Right atrium auricular region (tissue), 2 donors: Measurements from ENCODE around the gene C19orf44. TPM values are rescaled to one million over a fixed set of nuclear protein-coding genes. Genes with fewer than 3 reads are reported as not detected.
"Not testable (repeated sequence)": the region's sequence is repeated elsewhere in the genome, so short reads cannot be mapped to it uniquely, and the experiment has no call there.

Source experiments
- DNase-seq: peaks from one replicate; pipeline ENCODE4 v3.0.0-alpha.2; 2019; ENCODE audit warnings: low spot score
- H3K27ac ChIP-seq, 2 donors: fragments of 200-600 bp; sonication (generic); 1 replicate in 1 of 2; 2 replicates in 1 of 2; pipeline ENCODE4 v1.5.1; 2016 to 2019
- H3K27me3 ChIP-seq, 2 donors: fragments of 200-600 bp; sonication (generic); one replicate each; pipeline versions ENCODE4 v1.5.1 to v1.6.0; 2017 to 2019
- H3K36me3 ChIP-seq: fragments of 200-600 bp; sonication (generic); one replicate; pipeline ENCODE4 v1.5.1; 2016
- H3K4me1 ChIP-seq, 2 donors: fragments of 200-600 bp; sonication (generic); one replicate each; pipeline versions ENCODE4 v1.5.1 to v1.6.0; 2017 to 2019
- H3K4me3 ChIP-seq, 2 donors: fragments of 200-600 bp; sonication (generic); 1 replicate in 1 of 2; 2 replicates in 1 of 2; pipeline ENCODE4 v1.5.1; 2017 to 2019; ENCODE audit warnings: mild to moderate bottlenecking in 1 of 2, moderate library complexity in 1 of 2
- H3K9me3 ChIP-seq, 2 donors: fragments of 200-600 bp; sonication (generic); one replicate each; pipeline ENCODE4 v1.5.1; 2019
- CTCF ChIP-seq, 2 donors: fragments of 200-600 bp; sonication (generic); IDR thresholded peaks; one replicate each; pipeline ENCODE4 v1.5.1; 2019; ENCODE audit warnings: antibody characterized with exemption in 2 of 2
- total RNA-seq, 2 donors: library from RNA; depleted of rRNA; stranded (reverse); fragments of >200 nt; gene quantifications; one replicate each; pipeline ENCODE4 v1.1.0, GENCODE V29; 2016

Gene C19orf44
- total RNA-seq, 2 donors from 2014 or later: 2.3 to 6.0 TPM

DNA sequence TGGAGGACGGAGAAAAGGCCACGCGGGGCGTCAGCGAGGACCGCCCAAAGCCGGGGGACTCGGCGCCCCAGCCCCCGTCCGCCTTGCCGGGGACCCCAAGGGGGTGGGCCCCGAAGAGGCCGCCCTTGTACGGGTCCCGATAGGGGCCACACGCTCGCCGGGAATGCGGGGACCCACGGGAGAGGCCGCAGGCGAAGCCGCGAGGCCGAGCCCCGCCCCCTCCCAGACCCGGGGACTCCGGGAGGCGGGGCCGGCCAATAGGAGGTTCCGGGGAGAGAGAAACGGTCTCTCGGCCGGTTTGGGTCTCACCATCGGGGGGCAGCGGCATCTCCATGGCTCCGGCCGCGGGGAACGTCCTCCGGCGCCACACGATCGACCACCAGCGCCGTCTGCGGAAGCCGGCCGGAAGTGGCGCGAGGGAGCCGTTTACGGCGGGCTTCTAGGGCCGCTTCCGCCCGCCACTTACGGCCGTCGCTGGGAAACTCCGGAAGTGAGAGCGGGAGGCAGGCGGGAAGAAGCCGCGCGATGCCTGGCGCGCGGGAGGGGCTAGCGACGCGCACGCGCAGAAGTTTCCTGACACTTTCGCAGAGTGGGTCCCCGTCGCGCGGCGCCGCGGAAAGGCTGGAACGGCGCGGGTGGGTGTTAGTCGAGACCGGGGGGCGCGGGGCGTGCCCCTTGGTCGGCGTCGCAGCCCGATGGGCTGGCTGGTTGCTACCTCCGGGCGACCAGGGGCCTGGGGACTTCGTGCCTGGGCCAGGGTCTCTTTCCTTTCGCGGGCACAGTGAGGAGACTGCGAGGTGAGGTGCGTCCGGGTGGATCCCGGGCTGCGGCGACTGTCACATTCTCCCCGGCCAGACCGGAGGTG, 46.1 kb downstream of the C19orf44 start, which contains the start of gene CHERP:
Gene CHERP (minus strand): TSS at position 393 of the 865 bp plus-strand sequence. CDS start 59 bp downstream, at position 334.
- Histone ChIP-seq H3K4me1 (peaks cover 0 to 49% of the 10 kb centered on the region in 2 donors), H3K36me3 (peaks cover 11% of the 10 kb centered on the region), H3K4me3 (peak within 1 kb of the TSS; percentile 88 to 98), H3K27ac (peak within 1 kb of the TSS; percentile 86 to 93), H3K27me3 (no peaks in the 10 kb centered on the region), H3K9me3 (no peaks in the 10 kb centered on the region)
- no peak for TF ChIP-seq CTCF (IDR thresholded peaks at IDR 0.05)
- DNase-seq: peak; percentile 90

DNA sequence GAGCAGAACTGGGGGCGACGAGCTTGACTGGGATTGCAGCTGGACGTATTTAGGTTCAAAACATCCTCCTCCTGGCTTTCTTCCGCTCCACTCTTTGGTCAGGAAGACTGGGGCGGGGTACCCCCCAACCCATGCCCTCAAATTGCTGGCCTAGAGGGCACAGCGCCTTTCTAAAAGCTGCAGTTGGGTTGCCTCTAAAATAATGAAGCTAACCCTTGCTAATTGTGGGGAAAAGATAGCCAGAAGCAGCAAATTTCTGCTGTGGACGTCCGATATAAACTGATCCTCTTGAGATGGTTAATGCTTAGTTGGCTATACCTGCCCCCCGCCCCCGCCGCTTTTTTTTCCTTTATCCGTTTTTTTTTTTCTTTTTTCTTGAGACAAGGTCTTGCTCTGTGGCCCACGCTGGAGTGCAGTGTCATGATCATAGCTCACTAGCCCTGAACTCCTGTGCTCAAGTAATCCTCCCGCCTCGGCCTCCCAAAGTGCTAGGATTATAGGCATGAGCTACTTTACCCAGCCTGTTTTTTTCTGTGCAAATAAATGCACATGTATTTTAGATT, 46.8 kb downstream of the C19orf44 start:
- Histone ChIP-seq H3K4me1 (peaks cover 0 to 47% of the 10 kb centered on the region in 2 donors), H3K27me3 (no peaks in the 10 kb centered on the region), H3K27ac (peak overlapping the region; percentile 86 to 93), H3K4me3 (peak overlapping the region; percentile 88 to 98), H3K36me3 (peaks cover 11% of the 10 kb centered on the region), H3K9me3 (no peaks in the 10 kb centered on the region)
- DNase-seq: no peak
- no peak for TF ChIP-seq CTCF (IDR thresholded peaks at IDR 0.05)

DNA sequence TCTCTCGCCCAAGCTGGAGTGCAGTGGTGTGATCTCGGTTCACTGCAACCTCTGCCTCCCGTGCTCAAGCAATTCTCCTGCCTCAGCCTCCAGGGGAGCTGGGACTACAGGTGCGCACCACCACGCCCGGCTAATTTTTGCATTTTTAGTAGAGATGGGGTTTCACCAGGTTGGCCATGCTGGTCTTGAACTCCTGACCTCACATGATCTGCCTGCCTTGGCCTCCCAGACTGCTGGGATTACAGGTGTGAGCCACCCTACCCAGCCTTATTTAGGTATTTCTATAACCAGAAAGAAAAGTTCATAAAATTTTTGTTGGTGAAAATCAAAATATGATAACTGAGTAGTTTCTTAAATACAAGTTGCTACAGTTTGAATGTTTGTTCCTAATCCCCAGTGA, 47.5 kb downstream of the C19orf44 start:
- H3K27me3 ChIP-seq, H3K9me3 ChIP-seq, H3K27ac ChIP-seq, H3K4me3 ChIP-seq, DNase-seq: not testable (repeated sequence)
- Histone ChIP-seq H3K4me1 (peaks cover 0 to 42% of the 10 kb centered on the region in 2 donors), H3K36me3 (peaks cover 11% of the 10 kb centered on the region)

- Histone ChIP-seq H3K9me3 (no peaks in the 10 kb centered on the region), H3K4me3 (no peak overlapping the region), H3K36me3 (peaks cover 7% of the 10 kb centered on the region), H3K27me3 (no peaks in the 10 kb centered on the region), H3K4me1 (peaks cover 0 to 39% of the 10 kb centered on the region in 2 donors), H3K27ac (no peak overlapping the region)
- TF ChIP-seq CTCF (IDR thresholded peaks at IDR 0.05): no peak
- DNase-seq: no peak
These were observed 48.5 kb downstream of the C19orf44 start for GRCh38 chr19:16544473-16545231.

GRCh38 chr19:16548956-16549355, 52.8 kb downstream of the C19orf44 start:
- no peak overlapping the region for H3K27ac ChIP-seq
- H3K4me1 ChIP-seq: peaks cover 0 to 6% of the 10 kb centered on the region in 2 donors
- no peaks in the 10 kb centered on the region for H3K27me3 ChIP-seq
- DNase-seq: no peak
- no peaks in the 10 kb centered on the region for H3K9me3 ChIP-seq
- peaks cover 17% of the 10 kb centered on the region for H3K36me3 ChIP-seq
- no peak for TF ChIP-seq CTCF (IDR thresholded peaks at IDR 0.05)
- H3K4me3 ChIP-seq: no peak overlapping the region

DNA sequence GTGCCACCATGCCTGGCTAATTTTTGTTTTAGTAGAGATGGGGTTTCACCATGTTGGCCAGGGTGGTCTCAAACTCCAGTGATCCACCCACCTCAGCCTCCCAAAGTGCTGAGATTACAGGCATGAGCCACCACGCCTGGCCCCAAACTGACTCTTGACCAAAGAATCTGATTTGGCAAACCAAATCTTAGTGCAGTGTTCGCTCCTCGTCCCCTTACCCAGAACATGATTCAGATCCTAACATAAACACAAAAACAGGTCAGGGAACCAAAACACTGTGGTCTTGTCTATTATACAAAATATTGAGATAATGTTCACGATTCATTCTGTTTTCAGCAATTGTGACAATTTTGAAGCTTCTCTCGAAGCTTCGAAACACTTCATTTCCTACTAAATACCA, 55.7 kb downstream of the C19orf44 start:
- not testable (repeated sequence) for H3K4me3 ChIP-seq, H3K9me3 ChIP-seq, H3K4me1 ChIP-seq, DNase-seq, H3K27me3 ChIP-seq, H3K27ac ChIP-seq
- peaks cover 34% of the 10 kb centered on the region for H3K36me3 ChIP-seq
